Tibial nerve (tissue), 4 donors: ENCODE data around the gene RAC2. TPM values are rescaled to one million over a fixed set of nuclear protein-coding genes. Genes with fewer than 3 reads are reported as not detected.

Source experiments
- DNase-seq, 2 donors: peaks; one replicate each; pipeline ENCODE4 v3.0.0-alpha.2; 2019; ENCODE audit warnings: low spot score in 2 of 2
- H3K27ac ChIP-seq, 4 donors: fragments of 200-600 bp; sonication (generic) in 3 of 4; one replicate each; pipeline ENCODE4 v1.5.1; 2017 to 2019; ENCODE audit warnings: mild to moderate bottlenecking in 1 of 4
- H3K27me3 ChIP-seq, 2 donors: fragments of 200-600 bp; sonication (generic) in 1 of 2; one replicate each; pipeline versions ENCODE4 v1.5.1 to v1.6.0; 2017 to 2019
- H3K36me3 ChIP-seq, 3 donors: fragments of 200-600 bp; sonication (generic); one replicate each; pipeline ENCODE4 v1.5.1; 2018 to 2019
- H3K4me1 ChIP-seq, 4 donors: fragments of 200-600 bp; sonication (generic) in 3 of 4; one replicate each; pipeline ENCODE4 v1.5.1; 2017 to 2019
- H3K4me3 ChIP-seq, 4 donors: fragments of 200-600 bp; sonication (generic) in 3 of 4; one replicate each; pipeline ENCODE4 v1.5.1; 2017 to 2019; ENCODE audit warnings: mild to moderate bottlenecking in 1 of 4, moderate library complexity in 1 of 4
- H3K9me3 ChIP-seq, 4 donors: fragments of 200-600 bp; sonication (generic) in 3 of 4; one replicate each; pipeline ENCODE4 v1.5.1; 2017 to 2019
- EP300 ChIP-seq, 2 donors: sonication (generic); formaldehyde crosslinking; IDR thresholded peaks; one replicate each; pipeline ENCODE4 v1.6.1; 2017; ENCODE audit warnings: antibody characterized with exemption in 2 of 2, mild to moderate bottlenecking in 1 of 2
- POLR2A ChIP-seq, 2 donors: fragments of 450-650 bp; IDR thresholded peaks; one replicate each; pipeline ENCODE4 v1.6.1; 2017; ENCODE audit warnings: antibody characterized with exemption in 2 of 2, mild to moderate bottlenecking in 2 of 2, moderate library complexity in 2 of 2
- WGBS, 2 donors: methylation state at CpG; one replicate each; pipeline ENCODE4 v1.1.5; 2018; 5-methylcytosine and 5-hydroxymethylcytosine counted together
- total RNA-seq, 4 donors: library from RNA; depleted of rRNA; stranded (reverse); fragments of >200 nt; gene quantifications; one replicate each; pipeline ENCODE4 v1.1.0, GENCODE V29; 2016
- TF ChIP-seq, protein P1 (sequence below), 5 experiments: fragments of 200-600 bp in 3 of 5; fragments of 450-650 bp in 2 of 5; sonication (generic) in 3 of 5; IDR thresholded peaks; one replicate each; pipeline ENCODE4 v1.5.1; 2016 to 2019; ENCODE audit warnings: antibody characterized with exemption in 5 of 5, mild to moderate bottlenecking in 3 of 5, moderate library complexity in 2 of 5

Gene RAC2
- total RNA-seq, 4 donors from 2014 or later, result 6.3 to 18.6 (median 7.8) TPM

DNA sequence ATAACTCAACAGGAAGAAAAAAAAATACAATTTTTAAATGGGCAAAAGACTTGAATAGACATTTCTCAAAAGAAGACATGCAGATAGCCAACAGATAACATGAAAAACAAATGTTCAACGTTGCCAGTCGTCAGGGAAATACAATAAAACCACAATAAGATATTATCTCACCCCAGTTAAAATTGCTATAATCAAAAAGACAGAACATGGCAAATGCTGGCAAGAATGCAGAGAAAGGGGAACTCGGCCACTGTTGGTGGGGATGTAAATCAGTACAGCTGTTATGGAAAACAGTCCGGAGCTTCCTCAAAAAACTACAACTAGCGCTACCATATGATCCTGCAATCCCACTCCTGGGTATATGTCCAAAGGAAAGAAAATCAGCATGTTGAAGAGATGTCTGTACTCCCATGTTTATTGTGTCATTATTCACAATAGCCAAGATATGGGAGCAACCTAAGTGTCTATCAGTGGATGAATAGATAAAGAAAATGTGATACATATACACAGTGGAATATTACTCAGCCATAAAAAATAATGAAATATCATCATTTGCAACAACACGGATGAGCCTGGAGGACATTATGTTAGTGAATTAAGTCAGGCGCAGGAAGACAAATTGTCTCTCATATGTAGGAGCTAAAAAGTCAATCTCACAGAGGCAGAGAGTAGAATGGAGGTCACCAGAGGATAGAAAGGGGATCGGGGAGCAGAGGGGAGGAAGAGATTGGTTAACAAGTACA lies 26.0 kb upstream of the RAC2 start:
- H3K27me3 ChIP-seq, result peaks cover 0 to 34% of the 10 kb centered on the region in 2 donors
- no peak overlapping the region for H3K27ac ChIP-seq
- no peaks in the 10 kb centered on the region for H3K36me3 ChIP-seq
- TF ChIP-seq, protein P1, sequence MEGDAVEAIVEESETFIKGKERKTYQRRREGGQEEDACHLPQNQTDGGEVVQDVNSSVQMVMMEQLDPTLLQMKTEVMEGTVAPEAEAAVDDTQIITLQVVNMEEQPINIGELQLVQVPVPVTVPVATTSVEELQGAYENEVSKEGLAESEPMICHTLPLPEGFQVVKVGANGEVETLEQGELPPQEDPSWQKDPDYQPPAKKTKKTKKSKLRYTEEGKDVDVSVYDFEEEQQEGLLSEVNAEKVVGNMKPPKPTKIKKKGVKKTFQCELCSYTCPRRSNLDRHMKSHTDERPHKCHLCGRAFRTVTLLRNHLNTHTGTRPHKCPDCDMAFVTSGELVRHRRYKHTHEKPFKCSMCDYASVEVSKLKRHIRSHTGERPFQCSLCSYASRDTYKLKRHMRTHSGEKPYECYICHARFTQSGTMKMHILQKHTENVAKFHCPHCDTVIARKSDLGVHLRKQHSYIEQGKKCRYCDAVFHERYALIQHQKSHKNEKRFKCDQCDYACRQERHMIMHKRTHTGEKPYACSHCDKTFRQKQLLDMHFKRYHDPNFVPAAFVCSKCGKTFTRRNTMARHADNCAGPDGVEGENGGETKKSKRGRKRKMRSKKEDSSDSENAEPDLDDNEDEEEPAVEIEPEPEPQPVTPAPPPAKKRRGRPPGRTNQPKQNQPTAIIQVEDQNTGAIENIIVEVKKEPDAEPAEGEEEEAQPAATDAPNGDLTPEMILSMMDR (IDR thresholded peaks at IDR 0.05), result no peak
- TF ChIP-seq EP300 (IDR thresholded peaks at IDR 0.05), result no peak
- no peak for TF ChIP-seq POLR2A (IDR thresholded peaks at IDR 0.05)
- 69 to 71% methylated on average over 8 of the region's 8 CpGs for WGBS, 2 donors
- H3K9me3 ChIP-seq, result no peaks in the 10 kb centered on the region
- DNase-seq, result no peak
- peaks cover 0 to 10% (median 0%) of the 10 kb centered on the region in 4 donors for H3K4me1 ChIP-seq
- no peak overlapping the region for H3K4me3 ChIP-seq

DNA sequence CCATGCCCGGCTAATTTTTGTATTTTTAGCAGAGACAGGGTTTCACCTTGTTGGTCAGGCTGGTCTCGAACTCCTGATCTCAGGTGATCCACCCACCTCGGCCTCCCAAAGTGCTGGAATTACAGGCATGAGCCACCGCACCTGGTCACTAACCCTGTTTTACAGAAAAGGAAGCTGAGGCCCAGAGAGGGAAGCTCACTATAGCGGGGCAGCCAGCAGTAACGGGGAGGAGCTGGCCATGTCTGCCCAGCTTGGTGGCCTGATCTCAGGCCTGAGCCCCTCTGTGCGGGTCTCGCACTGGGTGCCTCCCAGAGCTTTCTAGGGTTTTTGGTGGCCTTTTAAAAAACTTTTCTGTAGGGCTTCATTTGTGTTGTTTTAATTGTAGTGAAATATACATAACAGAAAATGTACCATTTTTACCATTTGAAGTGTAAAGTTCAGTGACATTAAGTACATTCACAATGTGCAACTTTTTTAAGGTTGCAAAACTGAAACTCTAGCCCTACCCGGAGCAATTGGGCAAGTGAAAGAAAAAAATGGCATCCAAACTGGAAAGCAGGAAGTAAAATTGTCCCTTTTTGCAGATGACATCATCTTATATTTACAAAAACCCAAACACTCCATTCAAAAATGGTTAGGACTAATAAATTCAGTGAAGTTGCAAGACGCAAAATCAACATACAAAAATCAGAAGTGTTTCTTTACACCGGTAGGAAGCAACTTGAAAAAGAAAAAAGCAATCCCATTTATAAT lies 23.8 kb upstream of the RAC2 start:
- Histone ChIP-seq H3K9me3 (peaks cover 0 to 19% (median 0%) of the 10 kb centered on the region in 4 donors), H3K27me3 (peaks cover 0 to 26% of the 10 kb centered on the region in 2 donors), H3K4me3 (peak overlapping the region in 2 of 4 donors; percentile 43 to 51), H3K36me3 (no peaks in the 10 kb centered on the region), H3K4me1 (peaks cover 0 to 10% (median 0%) of the 10 kb centered on the region in 4 donors), H3K27ac (peak overlapping the region in 1 of 4 donors; percentile 59)
- TF ChIP-seq EP300 (IDR thresholded peaks at IDR 0.05), result peak in 1 of 2 donors; percentile 50
- TF ChIP-seq, protein P1 (IDR thresholded peaks at IDR 0.05), result no peak
- WGBS, 2 donors, result 69 to 72% methylated on average over 11 of the region's 11 CpGs
- no peak for DNase-seq

DNA sequence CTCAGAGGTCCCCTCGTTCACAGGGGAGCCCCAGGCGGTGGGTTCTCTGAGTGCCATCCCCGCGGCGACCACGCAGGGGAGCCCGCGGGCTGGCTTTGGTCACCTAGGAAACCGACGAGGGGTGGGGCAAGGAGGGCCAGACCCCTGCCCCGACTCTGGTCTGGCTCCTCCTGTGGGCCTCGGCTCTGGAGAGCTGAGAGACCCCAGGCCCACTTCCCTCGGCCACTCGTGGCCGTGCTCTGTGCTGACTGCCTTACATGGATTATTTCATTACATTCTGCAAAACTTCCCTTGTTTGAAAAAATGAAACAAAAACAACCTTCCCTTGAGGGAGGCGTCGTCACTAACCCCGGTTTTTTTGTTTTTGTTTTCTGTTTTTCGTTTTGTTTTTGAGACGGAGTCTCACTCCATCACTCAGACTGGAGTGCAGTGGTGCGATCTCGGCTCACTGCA lies 23.1 kb upstream of the RAC2 start:
- H3K27ac ChIP-seq, result peak overlapping the region in 2 of 4 donors; percentile 28 to 59
- no peak for DNase-seq
- H3K27me3 ChIP-seq, result peaks cover 0 to 31% of the 10 kb centered on the region in 2 donors
- H3K9me3 ChIP-seq, result peaks cover 0 to 19% (median 0%) of the 10 kb centered on the region in 4 donors
- H3K4me1 ChIP-seq, result peaks cover 0 to 10% (median 0%) of the 10 kb centered on the region in 4 donors
- 6 to 8% methylated on average over 17 to 22 of the region's 22 CpGs for WGBS, 2 donors
- no peaks in the 10 kb centered on the region for H3K36me3 ChIP-seq
- no peak for TF ChIP-seq POLR2A (IDR thresholded peaks at IDR 0.05)
- TF ChIP-seq, protein P1 (IDR thresholded peaks at IDR 0.05), result peak; percentile 58 to 70 (median 69)
- H3K4me3 ChIP-seq, result peak overlapping the region in 2 of 4 donors; percentile 43 to 51

DNA sequence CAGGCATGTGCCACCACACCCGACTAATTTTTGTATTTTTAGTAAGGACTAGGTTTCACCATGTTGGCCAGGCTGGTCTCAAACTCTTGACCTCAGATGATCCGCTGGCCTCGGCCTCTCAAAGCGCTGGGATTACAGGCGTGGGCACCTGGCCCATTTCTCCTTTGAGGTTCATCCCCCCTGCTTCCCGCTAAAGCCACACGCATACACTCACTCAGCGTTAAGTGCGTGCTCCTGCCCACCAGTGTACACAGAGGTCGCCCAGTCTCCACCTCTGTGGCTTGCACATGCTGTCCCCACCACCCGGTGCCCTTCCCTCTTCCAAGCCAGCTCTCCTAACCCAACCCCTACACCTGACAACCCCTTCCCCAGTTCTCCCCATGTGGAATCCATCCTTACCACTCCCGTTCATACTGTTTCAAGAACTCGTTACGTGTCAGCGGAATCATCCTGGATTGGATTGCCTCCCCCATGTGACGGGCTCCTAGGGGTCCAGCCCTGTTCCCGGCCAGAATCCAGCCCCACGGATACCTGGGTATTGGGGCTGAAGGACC lies 22.6 kb upstream of the RAC2 start:
- H3K4me3 ChIP-seq, result peak overlapping the region in 2 of 4 donors; percentile 43 to 51
- TF ChIP-seq, protein P1 (IDR thresholded peaks at IDR 0.05), result no peak
- no peak for TF ChIP-seq EP300 (IDR thresholded peaks at IDR 0.05)
- no peak for TF ChIP-seq POLR2A (IDR thresholded peaks at IDR 0.05)

More for the DNA sequence above, 22.6 kb upstream of the RAC2 start:
- Histone ChIP-seq H3K27ac (peak overlapping the region in 1 of 4 donors; percentile 28), H3K9me3 (peaks cover 0 to 19% (median 0%) of the 10 kb centered on the region in 4 donors), H3K27me3 (peaks cover 0 to 31% of the 10 kb centered on the region in 2 donors), H3K36me3 (no peaks in the 10 kb centered on the region), H3K4me1 (peaks cover 0 to 10% (median 0%) of the 10 kb centered on the region in 4 donors)
- no peak for DNase-seq
- WGBS, 2 donors, result 48 to 51% methylated on average over 18 of the region's 18 CpGs
